ENCODE results near the gene PKN1. TPM values are rescaled to one million over a fixed set of nuclear protein-coding genes. Genes with fewer than 3 reads are reported as not detected.

PKN1 gene
- total and polyA plus RNA-seq, 4 donors, result 13.7 to 41.6 (median 22.3) TPM

GRCh38 chr19:14512406-14512961, 79.4 kb downstream of the PKN1 start:
- H3K4me3 ChIP-seq (ENCODE audit: low read depth in 1 of 3, low read length in 3 of 3), result no peak overlapping the region
- H3K9ac ChIP-seq (ENCODE audit: low read depth in 1 of 2, low read length in 2 of 2), result no peak overlapping the region
- no peak for DNase-seq (ENCODE audit: low spot score)
- TF ChIP-seq REST (IDR thresholded peaks at IDR 0.05), result no peak
- no peak for TF ChIP-seq HNF4G (IDR thresholded peaks at IDR 0.05)
- no peak for TF ChIP-seq YY1 (IDR thresholded peaks at IDR 0.05)
- TF ChIP-seq NR2F2 (IDR thresholded peaks at IDR 0.05), result no peak
- no peak for TF ChIP-seq FOXA1 (IDR thresholded peaks at IDR 0.05)
- TF ChIP-seq ZBTB33 (IDR thresholded peaks at IDR 0.05), result no peak
- no peak for TF ChIP-seq SP1 (IDR thresholded peaks at IDR 0.05)
- no peaks in the 10 kb centered on the region for H3K27me3 ChIP-seq (ENCODE audit: control insufficient read depth in 4 of 4, insufficient read depth in 4 of 4, low read length in 3 of 4)
- 91% methylated on average over 14 of the region's 14 CpGs for WGBS
- H3K27ac ChIP-seq (ENCODE audit: low read depth in 1 of 2, low read length in 2 of 2), result peak overlapping the region; percentile 70 to 74
- H3K4me1 ChIP-seq (ENCODE audit: control insufficient read depth in 4 of 4, insufficient read depth in 4 of 4, low read length in 3 of 4), result peaks cover 25 to 56% (median 42%) of the 10 kb centered on the region in 4 donors
- H3K36me3 ChIP-seq (ENCODE audit: control insufficient read depth in 4 of 4, insufficient read depth in 3 of 4, low read depth in 1 of 4, low read length in 3 of 4), result peaks cover 8 to 22% (median 14%) of the 10 kb centered on the region in 4 donors
- no peaks in the 10 kb centered on the region for H3K9me3 ChIP-seq (ENCODE audit: control insufficient read depth in 4 of 4, low read length in 3 of 4)

GRCh38 chr19:14514215-14514863, 81.2 kb downstream of the PKN1 start:
- 52% methylated on average over 8 of the region's 8 CpGs for WGBS
- peak; percentile 44 for DNase-seq (ENCODE audit: low spot score)
- peak overlapping the region; percentile 70 to 74 for H3K27ac ChIP-seq (ENCODE audit: low read depth in 1 of 2, low read length in 2 of 2)
- peaks cover 29 to 59% (median 42%) of the 10 kb centered on the region in 4 donors for H3K4me1 ChIP-seq (ENCODE audit: control insufficient read depth in 4 of 4, insufficient read depth in 4 of 4, low read length in 3 of 4)
- H3K27me3 ChIP-seq (ENCODE audit: control insufficient read depth in 4 of 4, insufficient read depth in 4 of 4, low read length in 3 of 4), result no peaks in the 10 kb centered on the region
- no peaks in the 10 kb centered on the region for H3K9me3 ChIP-seq (ENCODE audit: control insufficient read depth in 4 of 4, low read length in 3 of 4)
- H3K4me3 ChIP-seq (ENCODE audit: low read depth in 1 of 3, low read length in 3 of 3), result peak overlapping the region in 1 of 3 donors; percentile 15
- H3K9ac ChIP-seq (ENCODE audit: low read depth in 1 of 2, low read length in 2 of 2), result no peak overlapping the region
- no peak for TF ChIP-seq FOXA2 (IDR thresholded peaks at IDR 0.05)
- no peak for TF ChIP-seq HNF4A (conservative IDR thresholded peaks at IDR 0.05)
- TF ChIP-seq JUND (IDR thresholded peaks at IDR 0.05), result no peak
- TF ChIP-seq REST (IDR thresholded peaks at IDR 0.05), result no peak
- TF ChIP-seq CTCF (IDR thresholded peaks at IDR 0.05; ENCODE audit: low read depth, low read length, missing input control), result no peak
- no peak for TF ChIP-seq YY1 (IDR thresholded peaks at IDR 0.05)
- no peak for TF ChIP-seq EGR1 (IDR thresholded peaks at IDR 0.05; ENCODE audit: low read depth in 2 of 2)
- no peak for TF ChIP-seq ZBTB33 (IDR thresholded peaks at IDR 0.05)
- no peak for TF ChIP-seq ATF3 (IDR thresholded peaks at IDR 0.05)
- no peak for TF ChIP-seq GABPA (IDR thresholded peaks at IDR 0.05 in 1 of 2, conservative IDR thresholded peaks at IDR 0.05 in 1 of 2)
- no peak for TF ChIP-seq SP1 (IDR thresholded peaks at IDR 0.05)
- TF ChIP-seq TAF1 (conservative IDR thresholded peaks at IDR 0.05), result no peak
- TF ChIP-seq RAD21 (IDR thresholded peaks at IDR 0.05), result no peak
- peaks cover 8 to 22% (median 14%) of the 10 kb centered on the region in 4 donors for H3K36me3 ChIP-seq (ENCODE audit: control insufficient read depth in 4 of 4, insufficient read depth in 3 of 4, low read depth in 1 of 4, low read length in 3 of 4)

Measured in liver (tissue), 9 donors.